Pancreas (tissue), 10 donors: ENCODE data around the gene SERPINB12. TPM values are rescaled to one million over a fixed set of nuclear protein-coding genes. Genes with fewer than 3 reads are reported as not detected.
A peak's percentile ranks its signal among the peaks of the same experiment; 100 is the strongest.

Source experiments
- ATAC-seq, 4 donors: fragments of 200-7000 bp; cut with Tn5 transposase; one replicate each; pipeline versions ENCODE4 v1.8.0 to v1.9.1; 2020; ENCODE audit warnings: mild to moderate bottlenecking in 4 of 4, moderate library complexity in 4 of 4
- DNase-seq, 6 donors: peaks; one replicate each; pipeline ENCODE4 v3.0.0-alpha.2; 2020
- FAIRE-seq: peaks from 2 replicates; lab custom pipeline; 2012; peaks lifted over from hg19 to GRCh38; lab: Jason Lieb, UNC
- H3K27ac ChIP-seq, 4 donors: fragments of 200-600 bp; sonication (generic); 1 replicate in 3 of 4; 2 replicates in 1 of 4; pipeline versions ENCODE4 v1.5.0 to v1.8.0; 2020
- H3K27me3 ChIP-seq, 4 donors: fragments of 200-600 bp; one replicate each; pipeline ENCODE4 v1.8.0; 2021
- H3K36me3 ChIP-seq, 3 donors: fragments of 200-600 bp; sonication (generic) in 1 of 3; one replicate each; pipeline versions ENCODE4 v1.5.0 to v1.8.0; 2020 to 2021
- H3K4me1 ChIP-seq, 3 donors: fragments of 200-600 bp; one replicate each; pipeline ENCODE4 v1.8.0; 2021
- H3K4me3 ChIP-seq, 4 donors: fragments of 200-600 bp; sonication (generic) in 2 of 4; one replicate each; pipeline versions ENCODE4 v1.5.0 to v1.8.0; 2020 to 2021
- H3K9me3 ChIP-seq, 4 donors: fragments of 200-600 bp; one replicate each; pipeline ENCODE4 v1.8.0; 2021
- CTCF ChIP-seq, 4 donors: fragments of 200-600 bp; sonication (generic) in 3 of 4; IDR thresholded peaks; one replicate each; pipeline versions ENCODE4 v1.5.0 to v1.8.0; 2021; ENCODE audit warnings: antibody characterized with exemption in 4 of 4
- WGBS, 2 donors: extraction: QIAGEN DNeasy Blood & Tissue Kit; methylation state at CpG; one replicate each; pipeline ENCODE4 v1.1.7; 2013; 5-methylcytosine and 5-hydroxymethylcytosine counted together
- intact Hi-C, 3 donors: fragments of 100-400 bp; cut with DNase I; formaldehyde crosslinking; loops; one replicate each; pipeline versions ENCODE4 v1.11.1 to v1.14.2; 2022
- polyA plus RNA-seq, 2 donors: library from polyadenylated mRNA; stranded (reverse); fragments of 200-250 nt; gene quantifications; one replicate each; pipeline ENCODE4 v1.2.3, GENCODE V29; 2013
- total RNA-seq, 6 donors: library from RNA; stranded (reverse); fragmentation: NEBNext Ultra II Directional in 4 of 6; extraction: Animal tissue kit (Norgen Biotek cat#: 25700) in 4 of 6; gene quantifications; one replicate each; pipeline versions ENCODE4 v1.2.1 to v1.2.4, GENCODE V29; 2021 to 2023
- donor health status: healthy with polysubstance abuse.
- donor health status: DM: no; HTN: no; CAD: no; lungs with moderate emphysema.
- donor health status: DM: no; HTN: no; CAD: no.
- donor health status: control.
- donor health status: control.
- donor health status: Bipolar disorder and iron deficiency.
- donor health status: DM: yes; HTN: yes; CAD: no.
- donor health status: DM: no; HTN: no; CAD: no.
- donor health status: DM: no; HTN: no; CAD: no.
- donor health status: DM: yes; HTN: yes; CAD: no.

The SERPINB12 gene
- total and polyA plus RNA-seq, 8 donors, result not detected

GRCh38 chr18:63518178-63519012 is 23.8 kb upstream of the SERPINB12 start:
- intact Hi-C loops, result loop anchor here in 2 of 3 donors (10.0 kb wide), 2 partner anchors 326 to 336 kb away; no protein-coding TSS in a partner anchor

GRCh38 chr18:63520053-63520685 is 22.0 kb upstream of the SERPINB12 start:
- Histone ChIP-seq H3K4me3 (no peak overlapping the region), H3K36me3 (no peaks in the 10 kb centered on the region), H3K27ac (no peak overlapping the region), H3K4me1 (no peaks in the 10 kb centered on the region), H3K9me3 (no peaks in the 10 kb centered on the region), H3K27me3 (no peaks in the 10 kb centered on the region)
- DNase-seq (no peak), FAIRE-seq (no peak), ATAC-seq (no peak)
- no peak for TF ChIP-seq CTCF (IDR thresholded peaks at IDR 0.05)
- 80 to 89% methylated on average over 3 of the region's 3 CpGs for WGBS, 2 donors
- intact Hi-C loops, result loop anchor here in 1 of 3 donors (5.0 kb wide), 1 partner anchor 52 kb away; no protein-coding TSS in a partner anchor

More at GRCh38 chr18:63518178-63519012, 23.8 kb upstream of the SERPINB12 start:
- Histone ChIP-seq H3K27me3 (no peaks in the 10 kb centered on the region), H3K27ac (no peak overlapping the region), H3K4me1 (no peaks in the 10 kb centered on the region), H3K4me3 (no peak overlapping the region), H3K9me3 (no peaks in the 10 kb centered on the region), H3K36me3 (no peaks in the 10 kb centered on the region)
- TF ChIP-seq CTCF (IDR thresholded peaks at IDR 0.05), result peak; percentile 56 to 78 (median 68)
- no peak for FAIRE-seq
- 24 to 29% methylated on average over 15 to 16 of the region's 16 CpGs for WGBS, 2 donors
- peak; percentile 92 to 96 (median 93) for ATAC-seq
- peak in 4 of 6 donors; percentile 28 to 56 (median 48) for DNase-seq

- Histone ChIP-seq H3K27me3 (no peaks in the 10 kb centered on the region), H3K4me3 (no peak overlapping the region), H3K9me3 (no peaks in the 10 kb centered on the region), H3K4me1 (peaks cover 0 to 2% (median 0%) of the 10 kb centered on the region in 3 donors), H3K27ac (no peak overlapping the region), H3K36me3 (no peaks in the 10 kb centered on the region)
- ATAC-seq (no peak), DNase-seq (no peak), FAIRE-seq (no peak)
- no peak for TF ChIP-seq CTCF (IDR thresholded peaks at IDR 0.05)
- intact Hi-C loops, result loop anchor here in 1 of 3 donors (5.0 kb wide), 1 partner anchor 49 kb away; no protein-coding TSS in a partner anchor
- WGBS, 2 donors, result 69 to 70% methylated on average over 4 of the region's 4 CpGs
Observed at GRCh38 chr18:63523660-63524059, 18.5 kb upstream of the SERPINB12 start.

- Histone ChIP-seq H3K9me3 (no peaks in the 10 kb centered on the region), H3K27ac (no peak overlapping the region), H3K4me3 (no peak overlapping the region), H3K36me3 (no peaks in the 10 kb centered on the region), H3K4me1 (peaks cover 0 to 4% (median 3%) of the 10 kb centered on the region in 3 donors), H3K27me3 (no peaks in the 10 kb centered on the region)
- no peak for FAIRE-seq
- TF ChIP-seq CTCF (IDR thresholded peaks at IDR 0.05), result no peak
- ATAC-seq, result no peak
- intact Hi-C loops, result no loop called here
- no peak for DNase-seq
Observed at GRCh38 chr18:63527251-63527650, 14.9 kb upstream of the SERPINB12 start.
